Hepatocyte (in vitro differentiated cells): ENCODE results near the gene SIX4. TPM values are rescaled to one million over a fixed set of nuclear protein-coding genes. Genes with fewer than 3 reads are reported as not detected.

Experiments used
- DNase-seq: peaks from one replicate; pipeline ENCODE4 v3.0.0-alpha.2; 2016; ENCODE audit warnings: low spot score
- H2AFZ ChIP-seq: fragments of 200-600 bp; sonication (generic); 2 replicates; pipeline ENCODE4 v1.6.0; 2016; ENCODE audit warnings: antibody characterized with exemption, mild to moderate bottlenecking
- H3K27ac ChIP-seq: fragments of 200-600 bp; sonication (generic); 2 replicates; pipeline ENCODE4 v1.5.1; 2016; ENCODE audit warnings: mild to moderate bottlenecking
- H3K27me3 ChIP-seq: fragments of 200-600 bp; sonication (generic); 2 replicates; pipeline ENCODE4 v1.6.1; 2016
- H3K36me3 ChIP-seq: fragments of 200-600 bp; sonication (generic); replicated peaks from 2 replicates; pipeline ENCODE4 v1.5.1; 2016; ENCODE audit warnings: low read depth; ENCODE audit not compliant: insufficient read depth
- H3K4me1 ChIP-seq: fragments of 200-600 bp; sonication (generic); 2 replicates; pipeline ENCODE4 v1.5.1; 2016; ENCODE audit warnings: mild to moderate bottlenecking, moderate library complexity; ENCODE audit not compliant: insufficient read depth
- H3K4me2 ChIP-seq: fragments of 200-600 bp; sonication (generic); 2 replicates; pipeline ENCODE4 v1.6.0; 2016
- H3K4me3 ChIP-seq: fragments of 200-600 bp; sonication (generic); 2 replicates; pipeline ENCODE4 v1.5.1; 2016; ENCODE audit warnings: mild to moderate bottlenecking
- H3K79me2 ChIP-seq: fragments of 200-600 bp; sonication (generic); 2 replicates; pipeline ENCODE4 v1.6.0; 2017; ENCODE audit warnings: mild to moderate bottlenecking
- H3K9me2 ChIP-seq: fragments of 200-600 bp; sonication (generic); replicated peaks from 2 replicates; pipeline ENCODE4 v1.6.0; 2017; ENCODE audit warnings: mild to moderate bottlenecking; ENCODE audit not compliant: insufficient read depth
- H3K9me3 ChIP-seq: fragments of 200-600 bp; sonication (generic); 2 replicates; pipeline ENCODE4 v1.5.1; 2016; ENCODE audit warnings: low read depth, mild to moderate bottlenecking
- H4K20me1 ChIP-seq: fragments of 200-600 bp; sonication (generic); 2 replicates; pipeline ENCODE4 v1.6.0; 2016; ENCODE audit warnings: mild to moderate bottlenecking; ENCODE audit not compliant: insufficient read depth, poor library complexity, severe bottlenecking
- CTCF ChIP-seq: fragments of 200-600 bp; sonication (generic); IDR thresholded peaks from 2 replicates; pipeline ENCODE4 v1.5.1; 2016; ENCODE audit warnings: antibody characterized with exemption, mild to moderate bottlenecking; ENCODE audit not compliant: poor library complexity
- EZH2 ChIP-seq: fragments of 200-600 bp; sonication (generic); IDR thresholded peaks from 2 replicates; pipeline ENCODE4 v1.6.1; 2016; ENCODE audit warnings: antibody characterized with exemption, mild to moderate bottlenecking, borderline replicate concordance
- EZH2phosphoT487 ChIP-seq: fragments of 200-600 bp; sonication (generic); IDR thresholded peaks from one replicate; pipeline ENCODE4 v1.6.1; 2018; ENCODE audit warnings: antibody characterized with exemption, mild to moderate bottlenecking, low read depth, moderate library complexity; ENCODE audit not compliant: unreplicated experiment, severe bottlenecking
- WGBS: methylation state at CpG from one replicate; pipeline ENCODE4 v1.1.6; 2016; ENCODE audit warnings: low lambda C conversion rate; ENCODE audit errors: missing lambda C conversion rate; 5-methylcytosine and 5-hydroxymethylcytosine counted together
- polyA plus RNA-seq: library from polyadenylated mRNA; unstranded; fragments of >200 nt; fragmentation: Nextera tagmentation; extraction: Ambion mirVana; gene quantifications from 2 replicates; pipeline ENCODE4 v1.2.1, GENCODE V29; 2016
- total RNA-seq: library from RNA; depleted of rRNA; stranded (reverse); fragments of >200 nt; gene quantifications from 2 replicates; pipeline ENCODE4 v1.2.3, GENCODE V29; 2014

Gene SIX4
- total and polyA plus RNA-seq, 2 experiments from 2014 or later, result 1.1 to 7.0 TPM

DNA sequence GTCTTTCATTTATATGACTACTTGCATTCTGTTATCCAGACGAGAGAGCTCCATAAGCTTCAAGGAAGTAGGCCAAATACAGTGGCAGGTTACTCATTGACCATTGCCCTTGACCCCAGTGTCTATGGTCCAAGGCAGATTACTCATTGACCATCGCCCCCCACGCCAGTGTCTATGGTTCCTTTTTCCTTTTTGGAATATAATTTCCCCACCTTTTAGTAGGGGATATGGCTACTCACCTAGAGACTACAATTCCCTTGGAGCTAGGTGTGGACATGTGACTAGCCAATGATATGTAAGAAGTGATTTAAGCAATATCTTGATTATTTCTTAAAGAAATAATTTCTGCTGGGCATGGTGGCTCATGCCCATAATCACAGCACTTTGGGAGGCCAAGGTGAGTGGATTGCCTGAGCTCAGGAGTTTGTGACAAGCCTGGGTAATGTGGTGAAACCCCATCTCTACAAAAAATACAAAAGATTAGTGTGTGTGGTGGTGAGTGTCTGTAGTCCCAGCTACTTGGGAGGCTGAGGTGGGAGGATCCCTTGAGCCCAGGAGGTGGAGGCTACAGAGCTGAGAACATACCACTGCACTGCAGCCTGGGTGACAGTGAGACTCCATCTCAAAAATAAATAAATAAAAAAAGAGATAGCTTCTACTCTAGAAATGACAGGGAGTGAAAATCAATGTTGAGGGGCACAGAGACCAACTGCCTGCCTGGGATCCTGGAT, 32.6 kb downstream of the SIX4 start:
- H3K36me3 ChIP-seq, result no peaks in the 10 kb centered on the region
- H3K9me3 ChIP-seq, result no peaks in the 10 kb centered on the region
- H3K79me2 ChIP-seq, result no peaks in the 10 kb centered on the region
- no peaks in the 10 kb centered on the region for H3K27me3 ChIP-seq
- H2AFZ ChIP-seq, result no peak overlapping the region
- no peak overlapping the region for H3K27ac ChIP-seq
- DNase-seq, result peak; percentile 4
- no peak overlapping the region for H3K4me2 ChIP-seq
- no peaks in the 10 kb centered on the region for H3K4me1 ChIP-seq
- no peaks in the 10 kb centered on the region for H3K9me2 ChIP-seq
- TF ChIP-seq EZH2phosphoT487 (no peak), CTCF (no peak), EZH2 (no peak)
- 81% methylated on average over 3 of the region's 3 CpGs for WGBS
- no peaks in the 10 kb centered on the region for H4K20me1 ChIP-seq
- no peak overlapping the region for H3K4me3 ChIP-seq

- no peaks in the 10 kb centered on the region for H3K36me3 ChIP-seq
- no peak overlapping the region for H3K4me3 ChIP-seq
- no peaks in the 10 kb centered on the region for H3K4me1 ChIP-seq
- H3K27ac ChIP-seq, result no peak overlapping the region
- no peak overlapping the region for H3K4me2 ChIP-seq
- TF ChIP-seq CTCF (no peak), EZH2 (no peak), EZH2phosphoT487 (no peak)
- no peaks in the 10 kb centered on the region for H3K9me3 ChIP-seq
- no peak overlapping the region for H2AFZ ChIP-seq
- H3K9me2 ChIP-seq, result no peaks in the 10 kb centered on the region
- no peaks in the 10 kb centered on the region for H3K27me3 ChIP-seq
- DNase-seq, result no peak
- H3K79me2 ChIP-seq, result no peaks in the 10 kb centered on the region
- H4K20me1 ChIP-seq, result no peaks in the 10 kb centered on the region
Measured at GRCh38 chr14:60686865-60687264, 37.3 kb downstream of the SIX4 start.

- H3K27ac ChIP-seq, result no peak overlapping the region
- 70% methylated on average over 2 of the region's 2 CpGs for WGBS
- no peaks in the 10 kb centered on the region for H3K36me3 ChIP-seq
- no peak overlapping the region for H2AFZ ChIP-seq
- H3K9me3 ChIP-seq, result no peaks in the 10 kb centered on the region
- no peaks in the 10 kb centered on the region for H3K79me2 ChIP-seq
- DNase-seq, result no peak
- TF ChIP-seq EZH2phosphoT487 (no peak), CTCF (no peak), EZH2 (no peak)
- H3K9me2 ChIP-seq, result no peaks in the 10 kb centered on the region
- H4K20me1 ChIP-seq, result no peaks in the 10 kb centered on the region
- H3K4me3 ChIP-seq, result no peak overlapping the region
- H3K4me2 ChIP-seq, result no peak overlapping the region
- H3K27me3 ChIP-seq, result no peaks in the 10 kb centered on the region
- H3K4me1 ChIP-seq, result no peaks in the 10 kb centered on the region
Measured at GRCh38 chr14:60684203-60684602, 39.9 kb downstream of the SIX4 start.
